ENCODE data around the gene PHC1.

PHC1 gene

DNA sequence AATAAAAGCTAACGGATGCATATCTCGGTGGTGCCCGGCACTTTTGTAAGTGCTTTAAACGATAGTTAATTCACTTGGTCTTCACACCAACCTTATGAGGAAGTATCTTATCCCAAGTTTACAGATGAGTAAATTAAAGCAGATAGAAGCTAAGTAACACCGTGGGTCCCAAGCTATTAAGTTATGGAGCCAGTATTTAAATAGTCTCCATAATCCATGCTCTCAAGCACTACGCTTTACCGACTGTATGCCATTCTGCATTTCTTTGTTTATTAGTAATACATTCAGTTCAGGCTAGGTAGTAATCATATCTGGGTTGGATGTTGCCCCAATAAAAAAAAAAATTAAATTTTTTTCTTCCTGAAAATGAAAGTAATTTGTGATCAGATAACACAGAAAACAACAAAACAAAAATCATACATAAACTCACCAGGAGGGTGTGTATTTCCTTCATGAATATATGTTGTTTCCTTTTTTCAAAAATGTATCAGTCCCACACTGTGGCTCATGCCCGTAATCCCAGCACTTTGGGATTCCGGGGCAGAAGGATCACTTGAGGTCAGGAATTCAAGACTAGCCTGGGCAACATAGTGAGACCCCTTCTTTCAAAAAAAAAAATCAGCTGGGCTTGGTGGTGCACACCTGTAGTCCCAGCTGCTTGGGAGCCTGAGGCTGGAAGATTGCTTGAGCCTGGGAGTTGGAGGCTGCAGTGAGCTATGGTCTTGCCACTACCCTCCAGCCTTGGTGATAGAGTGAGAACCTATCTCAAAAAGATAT lies 36.6 kb downstream of the PHC1 start:
- no peak for DNase-seq

DNA sequence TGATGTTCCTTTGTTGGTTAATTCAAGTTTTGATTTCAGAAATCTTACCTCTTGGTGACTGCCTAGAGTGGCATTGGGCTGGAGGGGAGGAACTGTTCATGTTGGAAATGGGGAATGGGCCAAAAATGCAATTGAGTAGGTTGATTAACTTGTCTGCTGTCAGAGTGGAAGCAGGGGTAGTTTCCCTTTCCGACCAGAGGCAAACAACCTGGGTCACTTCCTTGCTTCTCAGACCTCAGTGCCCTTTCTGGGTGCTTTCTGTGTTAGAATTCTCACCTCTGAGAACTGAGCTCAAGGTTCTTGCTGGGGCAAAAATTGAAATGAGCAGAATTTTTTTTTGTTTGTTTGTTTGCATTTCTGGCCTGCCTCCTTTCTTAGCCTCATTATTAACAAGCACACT lies 37.4 kb downstream of the PHC1 start:
- DNase-seq = no peak

DNA sequence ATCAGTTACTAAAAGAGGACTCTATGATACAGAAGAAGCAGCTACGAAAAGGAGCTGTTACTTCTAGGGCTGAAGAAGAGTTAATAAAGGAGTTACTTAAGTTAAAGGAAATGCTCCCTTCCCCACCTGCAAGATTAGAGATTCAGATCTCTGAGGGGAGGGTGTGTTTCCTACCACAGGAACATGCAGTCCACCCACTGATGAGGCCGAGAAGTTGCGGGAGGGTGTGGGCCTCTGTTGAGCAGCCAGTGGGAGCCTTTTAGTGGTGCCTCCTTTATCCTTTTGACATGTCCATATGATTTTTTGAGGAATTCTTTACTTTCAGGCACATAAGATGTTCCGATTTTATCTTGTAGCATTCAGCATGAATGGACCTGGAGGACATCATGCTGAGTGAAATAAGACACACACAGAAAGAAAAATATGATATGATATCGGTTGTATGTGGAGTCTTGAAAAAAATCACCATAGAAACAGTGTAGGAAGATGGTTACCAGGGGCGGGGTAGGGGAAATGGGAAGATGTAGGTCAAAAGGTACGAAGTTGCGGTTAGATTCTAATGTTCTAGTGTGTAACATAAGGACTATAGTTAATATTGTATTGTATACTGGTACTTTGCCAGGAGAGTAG lies 39.6 kb downstream of the PHC1 start:
- no peak for DNase-seq

DNA sequence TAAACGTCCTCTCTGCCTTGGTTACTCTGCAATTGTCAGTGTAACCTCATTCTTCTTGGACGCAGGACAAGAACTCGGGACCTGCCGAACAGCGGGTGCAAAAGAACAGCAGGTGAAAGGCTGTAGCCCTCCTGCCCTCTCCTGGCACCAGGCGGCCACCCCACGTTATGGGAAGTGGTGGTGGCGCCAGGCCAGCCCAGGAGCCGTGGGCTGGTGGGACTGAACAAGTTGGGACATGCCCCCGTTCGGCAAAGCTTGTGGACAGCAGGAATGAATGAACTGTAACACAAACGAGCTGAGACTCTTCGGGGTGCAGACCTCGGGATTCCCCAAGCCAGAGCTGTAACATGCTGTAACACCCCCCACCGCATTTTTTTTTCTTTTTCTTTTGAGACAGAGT lies 41.8 kb downstream of the PHC1 start:
- no peak for DNase-seq

DNA sequence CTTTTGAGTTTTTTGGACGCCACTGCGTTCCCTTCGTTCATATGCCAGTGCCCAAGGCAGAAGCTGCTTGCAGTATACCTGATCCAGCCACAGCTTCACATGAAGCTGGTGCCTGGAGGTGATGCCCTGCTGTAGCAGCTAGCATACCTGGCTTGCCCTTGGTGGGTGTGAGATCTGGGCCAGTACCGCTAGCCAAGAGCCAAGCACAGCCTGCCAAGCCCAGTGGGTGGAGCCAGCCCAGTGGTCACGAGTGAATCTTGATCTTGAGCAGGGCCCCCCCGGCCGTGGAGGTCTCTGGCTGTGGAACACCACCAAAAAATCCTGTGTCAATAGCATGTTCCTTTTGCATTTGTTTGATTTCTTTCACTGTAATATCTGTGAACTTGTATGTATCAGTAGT lies 42.5 kb downstream of the PHC1 start:
- no peak for DNase-seq

DNA sequence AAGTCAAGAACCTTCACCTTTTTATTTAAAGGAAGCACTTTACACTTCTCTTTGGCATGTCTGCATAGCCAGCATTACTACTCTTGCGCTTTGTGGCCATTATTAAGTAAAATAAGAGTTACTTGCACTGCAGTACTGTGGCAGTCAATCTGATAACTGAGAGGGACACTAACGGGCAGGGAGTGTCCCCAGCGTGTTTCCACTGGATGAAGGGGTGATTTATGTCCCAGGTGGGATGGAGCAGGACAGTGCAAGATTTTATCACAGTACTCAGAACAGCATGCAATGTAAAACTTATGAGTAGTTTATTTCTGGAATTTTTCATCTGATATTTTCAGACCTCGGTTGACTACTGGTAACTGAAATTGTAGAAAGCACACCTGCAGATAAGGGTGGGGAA lies 43.3 kb downstream of the PHC1 start:
- no peak for DNase-seq

DNA sequence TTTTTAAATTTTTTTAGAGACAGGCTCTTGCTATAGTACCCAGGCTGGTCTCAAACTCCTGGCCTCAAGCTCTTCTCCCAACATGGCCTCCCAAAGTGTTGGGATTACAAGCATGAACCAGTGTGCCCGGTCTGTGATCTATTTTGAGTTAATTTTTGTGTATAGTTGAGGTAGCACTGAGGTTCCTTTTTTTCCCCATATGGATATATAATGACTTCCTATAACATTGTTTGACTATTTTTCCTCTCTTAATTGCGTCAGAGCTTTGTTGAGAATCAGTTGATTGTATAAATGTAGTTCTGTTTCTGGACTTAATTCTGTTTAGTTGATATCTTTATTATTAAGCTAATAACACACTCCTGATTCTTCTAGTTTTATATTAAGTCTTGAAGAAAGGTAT lies 43.8 kb downstream of the PHC1 start:
- DNase-seq = no peak

DNA sequence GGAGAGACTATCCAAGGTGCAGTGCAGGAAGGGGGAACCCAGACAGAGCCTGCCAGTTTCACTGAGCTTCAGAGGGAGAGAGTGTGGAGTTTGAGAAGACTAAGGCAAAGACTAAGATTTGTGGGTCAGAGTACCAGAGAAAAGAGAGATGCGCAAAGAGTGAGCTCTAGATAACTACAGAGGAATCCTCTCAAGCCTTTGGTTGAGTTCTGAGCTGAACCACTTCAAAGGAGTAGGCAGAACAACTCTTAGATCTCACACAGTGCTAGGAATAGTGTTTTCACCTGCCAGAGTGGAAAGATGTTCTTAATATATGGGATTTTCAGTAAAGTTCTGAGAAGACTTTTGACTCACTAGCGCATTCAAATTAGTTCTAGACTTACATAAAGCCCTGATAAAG lies 45.9 kb downstream of the PHC1 start:
- DNase-seq = no peak

DNA sequence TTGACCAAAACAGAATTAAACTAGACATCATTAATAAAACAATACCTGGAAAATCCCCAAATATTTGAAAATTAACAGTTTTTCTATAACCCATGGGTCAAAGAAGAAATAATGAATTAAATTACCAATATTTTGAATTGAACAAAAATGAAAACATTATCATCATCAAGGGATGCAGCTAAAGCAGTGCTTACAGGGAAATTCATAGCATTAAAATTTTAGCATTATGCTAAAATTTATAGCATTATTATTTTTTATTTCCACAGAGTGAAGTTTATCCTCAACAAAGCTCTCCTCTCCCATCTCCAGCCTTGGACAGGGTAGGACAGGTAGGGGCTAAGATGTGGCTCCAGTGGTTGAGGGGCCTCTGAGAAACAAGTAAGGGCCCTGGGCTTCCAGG lies 54.5 kb downstream of the PHC1 start:
- DNase-seq = no peak

DNA sequence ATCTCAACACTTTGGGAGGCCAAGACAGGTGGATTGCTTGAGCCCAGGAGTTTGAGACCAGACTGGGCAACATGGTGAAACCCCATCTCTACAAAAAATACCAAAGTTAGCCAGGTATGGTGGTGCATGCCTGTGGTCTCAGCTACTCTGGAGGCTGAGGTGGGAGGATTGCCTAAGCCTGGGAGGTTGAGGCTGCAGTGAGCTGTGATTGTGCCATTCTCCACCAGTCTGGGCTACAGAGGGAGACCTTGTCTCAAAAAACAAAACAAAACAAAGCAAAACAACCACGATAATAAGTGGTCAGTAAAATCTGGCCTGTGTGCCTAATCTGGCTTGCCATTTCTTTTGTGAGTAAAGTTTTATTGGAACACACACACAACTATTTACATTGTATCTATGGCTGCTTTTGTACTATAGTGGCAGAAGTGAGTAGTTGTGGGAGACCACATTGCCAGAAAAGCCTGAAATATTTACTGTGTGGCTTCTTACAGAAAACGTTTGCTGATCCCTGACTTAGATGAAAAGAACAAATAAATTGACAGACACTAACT lies 55.6 kb downstream of the PHC1 start:
- no peak for DNase-seq

DNA sequence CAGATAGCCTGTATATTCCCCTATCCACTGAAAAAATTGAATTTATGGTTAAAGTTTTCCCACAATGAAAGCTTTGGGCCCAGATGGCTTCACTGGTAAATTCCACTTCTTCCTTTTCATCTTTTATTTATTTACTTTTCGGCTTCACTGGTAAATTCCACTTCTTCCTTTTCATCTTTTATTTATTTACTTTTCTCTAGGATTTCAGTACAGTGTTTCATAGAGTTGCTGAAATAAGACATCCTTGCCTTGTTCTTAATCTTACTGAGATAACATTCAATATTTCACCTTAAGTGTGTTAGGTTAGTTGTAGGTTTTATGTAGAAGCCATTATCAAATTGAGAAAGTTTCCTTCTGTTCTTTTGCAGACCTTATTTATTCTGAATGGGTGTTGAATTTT lies 56.1 kb downstream of the PHC1 start:
- no peak for DNase-seq

DNA sequence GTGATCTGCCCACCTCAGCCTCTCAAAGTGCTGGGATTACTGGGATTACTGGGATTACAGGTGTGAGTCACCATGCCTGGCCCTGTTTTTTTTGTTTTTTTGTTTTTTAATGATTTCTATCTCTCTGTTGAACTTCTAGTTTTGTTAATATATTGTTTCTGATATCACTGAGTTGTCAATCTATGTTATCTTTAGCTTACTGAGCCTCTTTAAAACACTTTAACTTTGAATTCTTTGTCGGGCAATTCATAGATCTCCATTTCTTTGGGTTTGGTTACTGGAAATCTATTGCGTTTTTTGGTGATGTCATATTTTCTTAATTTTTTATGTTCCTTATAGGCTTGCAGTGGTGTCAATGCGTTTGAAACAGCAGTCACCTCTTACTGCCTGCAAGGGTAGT lies 65.8 kb downstream of the PHC1 start:
- no peak for DNase-seq

DNA sequence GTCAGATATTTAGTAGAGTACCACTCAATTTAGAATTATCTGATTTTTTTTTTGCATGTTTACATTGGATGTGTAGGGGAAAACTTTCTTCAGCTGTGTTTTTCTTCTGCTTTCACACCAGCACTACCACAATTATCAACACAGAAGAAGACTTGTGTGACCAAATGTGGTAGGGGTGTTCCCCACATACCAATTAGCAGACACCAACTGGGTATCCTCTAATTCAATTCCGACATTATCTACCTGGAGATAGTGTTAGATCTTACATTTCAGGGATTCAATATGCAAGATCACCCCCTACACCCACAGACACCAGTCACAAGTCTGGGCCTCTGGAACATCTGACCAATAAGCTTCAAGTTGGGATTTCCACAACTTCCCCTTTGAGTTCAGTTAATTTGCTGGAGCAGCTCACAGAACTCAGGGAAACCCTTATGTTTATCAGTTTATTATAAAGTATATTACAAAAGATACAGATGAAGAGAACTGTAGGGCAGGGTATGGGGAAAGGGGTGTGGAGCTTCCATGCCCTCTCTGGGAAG lies 71.0 kb downstream of the PHC1 start:
- no peak for DNase-seq

DNA sequence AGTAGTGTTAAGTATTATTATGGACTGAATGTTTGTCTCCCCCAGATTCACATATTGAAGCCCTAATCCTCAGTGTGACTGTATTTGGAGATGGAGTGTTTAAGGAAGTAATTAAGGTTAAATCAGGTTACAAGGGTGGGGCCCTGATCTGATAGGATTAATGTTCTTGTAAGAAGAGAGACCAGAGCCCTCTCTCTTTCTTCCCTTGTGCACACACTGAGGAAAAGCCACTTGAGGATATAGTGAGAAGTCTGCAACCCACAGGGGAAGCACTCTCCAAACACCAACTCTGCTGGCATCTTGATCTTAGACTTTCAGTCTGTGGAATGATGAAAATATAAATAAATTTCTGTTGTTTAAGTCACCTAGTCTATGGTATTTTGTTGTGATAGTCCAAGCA lies 72.9 kb downstream of the PHC1 start:
- no peak for DNase-seq

DNA sequence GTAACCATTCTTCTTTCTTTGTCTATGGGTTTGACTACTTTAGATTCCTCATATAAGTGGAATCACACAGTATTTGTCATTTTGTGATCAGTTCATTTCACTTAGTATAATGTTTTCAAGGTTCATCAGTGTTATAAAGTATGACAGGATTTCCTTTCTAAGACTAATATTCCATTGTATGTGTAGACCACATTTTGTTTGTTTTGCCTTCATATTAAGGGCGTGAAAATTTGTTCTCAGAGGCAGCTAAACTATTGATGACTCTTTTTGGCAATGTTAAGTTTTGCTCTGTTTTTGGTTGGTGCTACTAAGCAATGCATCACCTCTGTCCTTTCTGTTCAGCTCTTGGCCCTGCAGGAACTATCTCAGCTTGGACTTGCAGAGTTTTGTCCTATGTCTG lies 73.4 kb downstream of the PHC1 start:
- DNase-seq = no peak

DNA sequence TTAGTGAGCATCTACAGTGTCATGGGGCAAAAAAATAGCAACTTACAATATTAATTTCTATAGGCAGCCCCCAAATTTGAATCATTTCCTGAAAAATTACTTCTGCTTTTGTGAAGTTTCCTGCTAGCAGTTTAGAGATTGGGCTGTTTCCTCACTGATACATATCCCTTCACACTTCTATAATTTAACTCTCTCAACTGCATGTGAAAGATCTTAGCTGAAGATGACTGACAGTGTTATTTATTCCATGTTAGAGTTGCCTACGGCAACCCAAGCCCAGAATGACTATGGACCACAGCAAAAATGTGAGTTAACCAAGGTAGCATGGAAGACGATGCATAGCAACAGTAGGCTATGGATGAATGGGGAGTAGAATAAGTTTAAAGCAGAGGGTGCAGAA lies 75.1 kb downstream of the PHC1 start, which contains the start of gene KLRG1:
Gene KLRG1, plus strand, starts transcription at position 134 of the 400 bp plus-strand sequence. Its CDS starts 90 bp downstream, at position 224.
- no peak for DNase-seq

All from RPMI8226 (cell line).